H1 (cell line): ENCODE data around the gene AWAT1.

Source experiments
- CTCF ChIP-seq, 3 experiments: IDR thresholded peaks; 1 replicate in 2 of 3; 2 replicates in 1 of 3; pipeline versions ENCODE4 v1.5.1 to v1.6.1; 2011; ENCODE audit warnings: low read length in 3 of 3, mild to moderate bottlenecking in 3 of 3, inconsistent platforms in 2 of 3, low read depth in 1 of 3, moderate library complexity in 1 of 3; ENCODE audit not compliant: insufficient read depth in 1 of 3; ENCODE audit errors: control extremely low read depth in 1 of 3
- EGR1 ChIP-seq: IDR thresholded peaks from 2 replicates; pipeline ENCODE4 v1.6.1; 2011; ENCODE audit warnings: low read depth, low read length, borderline replicate concordance
- EZH2 ChIP-seq: fragments of 200-600 bp; sonication (generic); IDR thresholded peaks from 2 replicates; pipeline ENCODE4 v1.7.1; 2012; ENCODE audit warnings: low read depth, mild to moderate bottlenecking, moderate library complexity, low read length, inconsistent platforms; ENCODE audit not compliant: severe bottlenecking
- HDAC2 ChIP-seq, 2 experiments: fragments of 300-600 bp in 1 of 2; sonication (generic) in 1 of 2; IDR thresholded peaks; 2 replicates each; pipeline ENCODE4 v1.6.1; 2011 to 2012; ENCODE audit warnings: low read depth in 2 of 2, low read length in 2 of 2, mild to moderate bottlenecking in 2 of 2, moderate library complexity in 2 of 2, borderline replicate concordance in 1 of 2, inconsistent platforms in 1 of 2
- JUND ChIP-seq: IDR thresholded peaks from 2 replicates; pipeline ENCODE4 v1.6.1; 2011; ENCODE audit warnings: mild to moderate bottlenecking, improper control_type of control experiment, low read length
- POLR2A ChIP-seq, 2 experiments: IDR thresholded peaks; 1 replicate in 1 of 2; 2 replicates in 1 of 2; pipeline ENCODE4 v1.6.1; 2011; ENCODE audit warnings: low read depth in 2 of 2, low read length in 2 of 2, mild to moderate bottlenecking in 2 of 2; ENCODE audit errors: control extremely low read depth in 1 of 2
- RFX5 ChIP-seq: IDR thresholded peaks from 2 replicates; pipeline ENCODE4 v1.6.1; 2011; ENCODE audit warnings: low read depth, low read length, improper control_type of control experiment, borderline replicate concordance
- RXRA ChIP-seq: IDR thresholded peaks from 2 replicates; pipeline ENCODE4 v1.6.1; 2011; ENCODE audit warnings: low read depth, mild to moderate bottlenecking, low read length, moderate library complexity; ENCODE audit not compliant: insufficient read depth
- SAP30 ChIP-seq: fragments of 300-600 bp; sonication (generic); IDR thresholded peaks from 2 replicates; pipeline ENCODE4 v1.7.1; 2012; ENCODE audit warnings: low read length, moderate library complexity, mild to moderate bottlenecking, inconsistent platforms; ENCODE audit not compliant: insufficient read depth, insufficient replicate concordance
- TF ChIP-seq, protein P1 (sequence below): IDR thresholded peaks from 2 replicates; pipeline ENCODE4 v1.6.1; 2012; ENCODE audit warnings: inconsistent platforms

GRCh38 chrX:70196961-70197720, 37.3 kb upstream of the AWAT1 start:
- no peak for TF ChIP-seq JUND
- peak; percentile 34 to 60 (median 59) for TF ChIP-seq CTCF (IDR thresholded peaks at IDR 0.05; ENCODE audit: control extremely low read depth in 1 of 3, insufficient read depth in 1 of 3, low read depth in 1 of 3, low read length in 3 of 3)
- no peak for TF ChIP-seq SAP30
- no peak for TF ChIP-seq HDAC2 (IDR thresholded peaks at IDR 0.05; ENCODE audit: borderline replicate concordance in 1 of 2, low read depth in 2 of 2, low read length in 2 of 2)
- no peak for TF ChIP-seq POLR2A (IDR thresholded peaks at IDR 0.05; ENCODE audit: control extremely low read depth in 1 of 2, low read depth in 2 of 2, low read length in 2 of 2)
- TF ChIP-seq RXRA = no peak
- TF ChIP-seq, protein P1, sequence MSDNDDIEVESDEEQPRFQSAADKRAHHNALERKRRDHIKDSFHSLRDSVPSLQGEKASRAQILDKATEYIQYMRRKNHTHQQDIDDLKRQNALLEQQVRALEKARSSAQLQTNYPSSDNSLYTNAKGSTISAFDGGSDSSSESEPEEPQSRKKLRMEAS = no peak
- TF ChIP-seq EGR1 = no peak
- TF ChIP-seq RFX5 = no peak
- no peak for TF ChIP-seq EZH2
